GM18867 (cell line): ENCODE measurements around the gene ACSL1.
"Not testable (repeated sequence)": the region's sequence is repeated elsewhere in the genome, so short reads cannot be mapped to it uniquely, and the experiment has no call there.

Experiments used
- ATAC-seq: cut with Tn5 transposase; IDR thresholded peaks from one replicate; pipeline ENCODE4 v1.9.1; 2021; ENCODE audit warnings: mild to moderate bottlenecking, moderate library complexity; ENCODE audit not compliant: unreplicated experiment

The ACSL1 gene

GRCh38 chr4:184844742-184845141 lies 19.0 kb upstream of the ACSL1 start:
- no peak for ATAC-seq

DNA sequence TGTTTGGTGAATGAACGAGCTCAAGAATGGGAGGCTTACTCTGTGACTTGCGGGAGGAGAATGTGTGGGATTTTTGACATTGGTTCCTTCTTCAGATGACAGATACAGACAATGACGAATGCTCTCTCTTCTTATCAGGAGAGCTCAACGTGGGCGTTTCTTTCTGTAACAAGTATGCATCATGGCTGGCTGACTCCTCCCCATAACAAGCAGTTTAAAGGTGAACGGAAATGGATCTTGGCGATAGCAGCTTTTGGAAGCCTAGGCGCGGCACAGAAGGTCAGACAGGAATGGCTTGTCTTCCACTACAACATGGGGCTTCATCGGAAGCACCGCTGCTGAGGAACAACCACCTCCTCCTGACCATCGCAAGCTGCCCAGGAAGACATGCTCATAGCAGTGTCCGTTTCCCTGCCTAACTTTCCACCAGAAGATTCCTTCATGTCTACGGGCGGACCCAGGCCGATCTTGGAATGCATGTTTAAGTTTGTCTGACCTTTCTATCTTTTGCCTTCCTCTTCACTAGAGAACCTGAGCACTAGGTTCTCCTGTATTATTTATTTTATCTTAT lies 18.3 kb upstream of the ACSL1 start:
- no peak for ATAC-seq

DNA sequence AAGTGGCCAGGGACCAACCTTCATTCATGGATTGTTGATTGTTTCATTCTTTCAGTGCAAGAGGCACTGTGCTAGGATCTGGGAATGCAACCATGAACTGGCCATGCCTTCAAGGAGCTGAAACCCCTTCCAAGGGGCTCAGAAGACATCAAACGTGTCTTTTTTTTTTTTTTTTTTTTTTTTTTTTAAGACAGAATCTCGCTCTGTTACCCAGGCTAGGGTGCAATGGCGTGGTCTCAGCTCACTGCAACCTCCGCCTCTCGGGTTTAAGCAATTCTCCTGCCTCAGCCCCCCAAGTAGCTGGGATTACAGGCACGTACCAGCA lies 13.3 kb upstream of the ACSL1 start:
- ATAC-seq = not testable (repeated sequence)

DNA sequence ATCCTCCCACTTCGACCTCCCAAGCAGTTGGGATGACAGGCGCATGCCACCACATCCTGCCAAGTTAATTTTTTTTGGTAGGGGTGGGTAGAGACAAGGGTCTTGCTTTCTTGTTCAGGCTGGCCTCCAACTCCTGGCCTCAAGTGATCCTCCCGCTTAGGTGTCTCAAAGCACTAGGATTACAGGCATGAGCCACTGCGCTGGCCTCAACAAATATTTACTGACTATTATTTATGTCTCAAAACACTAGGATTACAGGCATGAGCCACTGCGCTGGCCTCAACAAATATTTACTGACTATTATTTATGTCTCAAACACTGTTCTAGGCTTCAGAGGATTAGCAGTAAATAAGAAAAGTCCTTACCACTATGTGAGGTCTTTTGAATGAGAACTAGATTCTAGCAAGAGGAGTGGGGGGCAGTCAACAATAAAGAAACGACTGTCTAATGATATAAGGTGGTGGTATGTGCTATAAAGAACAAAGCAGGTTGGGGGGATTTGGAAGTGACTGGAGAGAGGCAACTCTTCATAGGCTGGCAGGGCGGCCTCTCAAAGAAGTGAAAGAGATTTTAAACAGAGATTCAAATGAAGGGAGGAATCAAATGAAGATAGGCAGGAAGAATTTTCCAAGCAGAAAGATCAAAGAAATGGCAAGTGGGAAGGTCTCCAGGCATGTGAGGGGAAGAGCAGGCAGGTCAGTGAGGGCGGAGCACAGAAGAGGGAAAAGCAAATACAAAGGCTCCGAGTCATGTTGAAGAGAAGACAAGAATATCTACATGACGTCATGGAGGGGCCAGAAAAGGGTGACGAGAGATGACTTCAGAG lies 12.7 kb upstream of the ACSL1 start:
- ATAC-seq = no peak

DNA sequence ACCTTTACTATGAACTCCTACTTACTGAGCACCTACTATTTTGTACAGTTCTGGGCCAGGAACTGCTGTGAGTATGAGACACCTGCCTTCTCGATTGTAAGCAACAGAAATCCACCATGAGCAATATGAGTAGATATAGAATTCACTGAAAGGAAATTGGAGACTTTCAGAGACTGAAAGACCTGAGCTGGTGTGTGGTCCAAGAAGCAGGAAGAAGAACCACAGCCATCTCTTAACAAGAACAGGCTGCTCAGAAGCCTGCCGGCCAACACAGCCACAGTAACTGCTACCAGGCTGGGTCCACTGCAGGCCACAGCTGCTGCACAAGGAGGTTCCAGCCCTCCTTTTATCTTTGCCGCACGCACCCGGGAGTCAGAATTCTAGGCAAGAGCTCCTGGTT lies 10.8 kb upstream of the ACSL1 start:
- no peak for ATAC-seq

DNA sequence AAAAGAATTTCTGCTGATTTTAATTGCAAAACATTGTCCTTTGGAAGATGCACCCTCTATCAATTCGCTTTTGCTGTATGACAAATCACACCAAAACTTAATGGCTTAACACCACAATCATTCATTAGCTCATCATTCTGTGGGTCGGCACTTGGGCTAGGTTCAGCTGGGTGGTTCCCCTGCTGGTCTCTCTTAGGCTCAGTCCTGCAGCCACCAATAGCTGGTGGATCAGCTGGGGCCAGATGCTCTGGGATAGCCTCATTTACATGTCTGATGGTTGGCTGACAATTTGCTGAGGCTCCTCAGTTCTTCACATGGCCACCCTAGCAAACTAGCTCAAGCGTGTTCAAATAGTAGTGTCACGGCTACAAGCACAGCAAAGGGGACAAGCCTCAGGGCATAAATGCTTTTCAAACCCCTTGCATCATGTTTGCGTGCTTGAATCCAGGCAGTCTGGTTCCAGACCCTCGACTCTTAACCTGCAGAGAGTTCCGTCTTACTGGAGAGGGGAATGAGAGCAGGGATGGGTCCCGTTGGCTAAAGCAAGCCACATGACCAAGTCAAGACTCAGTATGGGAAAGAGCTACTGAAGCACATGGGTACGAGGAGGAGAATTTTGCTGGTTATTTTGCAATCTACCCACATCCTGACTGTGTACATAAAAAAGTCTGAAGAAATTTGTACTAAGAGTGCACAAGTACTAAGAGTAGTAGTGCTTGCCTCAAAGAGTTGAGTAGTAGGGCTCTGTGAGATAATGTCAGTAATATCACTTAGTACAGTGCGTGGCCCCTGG lies 7.5 kb upstream of the ACSL1 start:
- ATAC-seq = no peak

DNA sequence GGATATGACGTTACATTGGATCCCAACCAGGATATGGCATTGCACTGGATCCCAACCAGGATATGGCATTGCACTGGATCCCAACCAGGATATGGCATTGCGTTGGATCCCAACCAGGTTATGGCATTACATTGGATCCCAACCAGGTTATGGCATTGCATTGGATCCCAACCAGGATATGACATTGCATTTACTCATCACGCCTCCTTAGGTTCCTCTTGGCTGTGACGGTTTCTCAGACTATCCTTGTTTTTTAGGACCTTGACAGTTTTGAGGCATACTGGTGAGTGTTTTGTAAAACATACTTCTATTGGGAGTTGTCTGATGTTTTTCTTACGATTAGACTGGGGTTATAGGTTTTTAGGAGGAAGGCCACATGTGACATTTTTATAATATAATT lies 5.4 kb upstream of the ACSL1 start:
- no peak for ATAC-seq

DNA sequence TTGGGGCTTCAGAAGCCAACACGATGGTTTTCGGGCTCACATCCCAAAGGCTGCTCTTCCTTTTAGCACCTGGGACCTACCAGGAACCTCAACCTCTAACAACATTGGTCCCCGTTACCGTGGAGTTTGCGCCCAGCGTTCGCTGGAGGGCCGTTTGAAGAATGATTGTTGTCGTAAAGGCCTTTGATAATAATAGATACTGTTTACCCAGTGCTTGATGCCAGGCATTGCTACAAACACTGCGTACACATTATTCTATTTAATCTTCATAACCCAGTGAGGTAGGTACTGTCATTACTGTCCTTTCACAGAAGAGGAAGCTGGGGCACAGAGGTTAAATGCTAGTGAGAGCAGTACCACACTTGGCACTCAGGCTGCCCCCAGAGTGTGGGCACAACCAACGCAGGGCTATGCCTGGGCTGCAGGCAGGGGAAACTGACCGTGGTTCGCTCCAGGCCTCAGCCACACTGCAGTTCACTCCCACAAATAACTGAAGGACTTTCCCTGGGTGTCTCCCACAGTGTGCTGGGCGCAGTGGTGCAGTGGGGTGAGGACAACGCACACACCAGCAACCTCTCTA lies 1.0 kb upstream of the ACSL1 start:
- ATAC-seq = peak; percentile 3

GRCh38 chr4:184825141-184825895 lies 450 bp downstream of the ACSL1 start:
- peak; percentile 30 for ATAC-seq

DNA sequence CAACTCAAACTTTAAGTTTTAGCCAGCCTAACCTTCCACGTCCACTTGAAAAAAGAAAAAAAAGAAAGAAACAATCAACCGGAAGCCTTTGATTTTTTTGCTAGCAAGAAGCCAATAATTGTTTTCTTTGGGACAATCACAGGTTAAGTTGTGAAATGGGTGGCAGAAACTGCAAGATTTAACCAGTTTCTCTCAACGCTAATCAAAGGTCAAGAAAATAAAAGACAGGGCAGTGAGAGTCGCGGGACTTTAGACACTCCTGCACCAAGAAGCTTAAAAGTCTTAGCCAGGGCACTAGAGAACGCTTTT lies 1.0 kb downstream of the ACSL1 start:
- ATAC-seq = no peak

- no peak for ATAC-seq
These were observed 1.5 kb downstream of the ACSL1 start for GRCh38 chr4:184824081-184824775.

GRCh38 chr4:184823014-184823413 lies 2.8 kb downstream of the ACSL1 start:
- no peak for ATAC-seq

DNA sequence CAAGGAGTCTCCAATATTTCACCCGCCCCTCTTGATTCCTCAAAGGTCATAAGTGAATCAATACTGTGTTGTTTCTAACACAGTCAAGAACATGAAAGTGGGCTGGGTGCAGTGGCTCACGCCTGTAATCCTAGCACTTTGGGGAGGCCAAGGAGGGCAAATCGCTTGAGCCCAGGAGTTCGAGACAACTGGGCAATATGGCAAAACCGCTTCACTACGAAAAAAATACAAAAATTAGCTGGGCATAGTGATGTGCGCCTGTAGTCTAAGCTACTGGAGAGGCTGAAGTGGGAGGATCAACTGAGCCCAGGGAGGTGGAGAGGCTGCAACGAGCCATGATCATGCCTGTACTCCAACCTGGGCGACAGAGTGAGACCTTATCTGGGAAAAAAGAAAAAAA lies 3.4 kb downstream of the ACSL1 start:
- ATAC-seq = no peak

GRCh38 chr4:184821242-184821641 lies 4.5 kb downstream of the ACSL1 start:
- ATAC-seq = no peak

DNA sequence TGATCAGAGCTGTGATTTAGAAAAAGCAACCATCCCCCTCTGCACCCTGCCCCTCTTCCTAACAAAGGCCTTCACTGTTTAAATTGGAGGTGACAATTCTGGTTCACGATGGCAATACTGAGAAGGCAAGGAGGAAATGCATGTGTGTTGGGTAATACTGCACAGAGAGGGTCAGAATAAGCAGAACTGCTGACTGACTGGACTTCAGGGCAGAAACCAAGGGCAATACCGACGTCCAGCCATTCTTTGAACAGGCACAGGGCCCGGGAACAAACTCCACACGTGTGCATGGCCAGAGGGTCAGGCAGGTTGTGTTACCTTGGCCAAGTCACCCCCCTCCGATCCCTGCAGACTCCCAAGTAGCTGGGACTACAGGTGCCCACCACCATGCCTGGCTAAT lies 6.0 kb downstream of the ACSL1 start:
- ATAC-seq = no peak

- peak; percentile 55 for ATAC-seq
These were observed 7.6 kb downstream of the ACSL1 start for GRCh38 chr4:184818216-184818564.

- peak; percentile 13 for ATAC-seq
These were observed 8.1 kb downstream of the ACSL1 start for GRCh38 chr4:184817494-184818215.

GRCh38 chr4:184816962-184817361 lies 8.8 kb downstream of the ACSL1 start:
- ATAC-seq = no peak

- peak; percentile 70 for ATAC-seq
These were observed 10.5 kb downstream of the ACSL1 start for GRCh38 chr4:184815046-184815877.
